Epithelial cell of esophagus (primary cell): ENCODE data around the gene MANF.
"Not testable (repeated sequence)": the region's sequence is repeated elsewhere in the genome, so short reads cannot be mapped to it uniquely, and the experiment has no call there.

Source experiments
- DNase-seq: peaks from one replicate; pipeline ENCODE4 v3.0.0; 2010; ENCODE audit warnings: low read depth
- H3K4me3 ChIP-seq: 2 replicates; pipeline ENCODE4 v1.5.1; 2011; ENCODE audit warnings: mild to moderate bottlenecking, low read length, control low read depth
- CTCF ChIP-seq: IDR thresholded peaks from 2 replicates; pipeline ENCODE4 v1.5.1; 2011; ENCODE audit warnings: low read depth, mild to moderate bottlenecking, low read length, control low read depth, inconsistent platforms; ENCODE audit not compliant: insufficient read depth; ENCODE audit errors: missing control alignments

The MANF gene

GRCh38 chr3:51355891-51356578 is 29.1 kb upstream of the MANF start:
- H3K4me3 ChIP-seq: no peak overlapping the region
- peak; percentile 79 for DNase-seq
- TF ChIP-seq CTCF: no peak

GRCh38 chr3:51357856-51358255 is 27.2 kb upstream of the MANF start:
- no peak for DNase-seq
- no peak overlapping the region for H3K4me3 ChIP-seq
- no peak for TF ChIP-seq CTCF

GRCh38 chr3:51358981-51359380 is 26.1 kb upstream of the MANF start:
- no peak for TF ChIP-seq CTCF
- H3K4me3 ChIP-seq: no peak overlapping the region
- DNase-seq: no peak

GRCh38 chr3:51360806-51361205 is 24.3 kb upstream of the MANF start:
- no peak for DNase-seq
- no peak overlapping the region for H3K4me3 ChIP-seq
- TF ChIP-seq CTCF: no peak

GRCh38 chr3:51361746-51362145 is 23.3 kb upstream of the MANF start:
- H3K4me3 ChIP-seq: no peak overlapping the region
- no peak for TF ChIP-seq CTCF
- DNase-seq: no peak

GRCh38 chr3:51362476-51362875 is 22.6 kb upstream of the MANF start:
- no peak for TF ChIP-seq CTCF
- no peak overlapping the region for H3K4me3 ChIP-seq
- DNase-seq: no peak

GRCh38 chr3:51368276-51368675 is 16.8 kb upstream of the MANF start:
- not testable (repeated sequence) for H3K4me3 ChIP-seq, DNase-seq
